Retinal pigment epithelial cell (primary cell): ENCODE measurements around the gene RPS6KA5.
A peak's percentile ranks its signal among the peaks of the same experiment; 100 is the strongest.
"Not testable (repeated sequence)": the region's sequence is repeated elsewhere in the genome, so short reads cannot be mapped to it uniquely, and the experiment has no call there.

Source experiments
- DNase-seq: peaks from one replicate; pipeline ENCODE4 v3.0.0-alpha.2; 2010; ENCODE audit warnings: low read depth
- H3K4me3 ChIP-seq: 2 replicates; pipeline ENCODE4 v1.5.1; 2011; ENCODE audit warnings: mild to moderate bottlenecking, low read length, control low read depth, moderate library complexity
- CTCF ChIP-seq: conservative IDR thresholded peaks from 2 replicates; pipeline ENCODE4 v1.5.1; 2011; ENCODE audit warnings: low read depth, low read length, control low read depth, inconsistent platforms

RPS6KA5 gene

GRCh38 chr14:90827919-90828610, 232.4 kb downstream of the RPS6KA5 start:
- peak; percentile 51 for DNase-seq
- peak overlapping the region; percentile 49 for H3K4me3 ChIP-seq
- TF ChIP-seq CTCF: no peak

GRCh38 chr14:90823542-90823941, 236.9 kb downstream of the RPS6KA5 start:
- not testable (repeated sequence) for H3K4me3 ChIP-seq, DNase-seq

GRCh38 chr14:90820958-90821357, 239.5 kb downstream of the RPS6KA5 start:
- DNase-seq: no peak
- no peak for TF ChIP-seq CTCF
- H3K4me3 ChIP-seq: no peak overlapping the region

GRCh38 chr14:90819734-90820393, 240.6 kb downstream of the RPS6KA5 start:
- TF ChIP-seq CTCF: no peak
- H3K4me3 ChIP-seq: no peak overlapping the region
- no peak for DNase-seq

GRCh38 chr14:90818715-90819114, 241.7 kb downstream of the RPS6KA5 start:
- H3K4me3 ChIP-seq: no peak overlapping the region
- no peak for TF ChIP-seq CTCF
- DNase-seq: no peak

- H3K4me3 ChIP-seq: no peak overlapping the region
Measured at GRCh38 chr14:90816681-90817436, 243.6 kb downstream of the RPS6KA5 start.

More at GRCh38 chr14:90816681-90817436, 243.6 kb downstream of the RPS6KA5 start:
- no peak for TF ChIP-seq CTCF
- no peak for DNase-seq
